ENCODE measurements around the gene UBR3. TPM values are rescaled to one million over a fixed set of nuclear protein-coding genes. Genes with fewer than 3 reads are reported as not detected.

The UBR3 gene
- total and polyA plus RNA-seq, 10 donors: 7.2 to 119 (median 54.3) TPM

GRCh38 chr2:170005702-170006101 is 178.4 kb downstream of the UBR3 start:
- H3K27me3 ChIP-seq (replicated peaks in 1 of 7): no peaks in the 10 kb centered on the region
- DNase-seq: no peak
- WGBS, 5 donors: 53 to 85% (median 66%) methylated on average over 1 of the region's 1 CpG
- H3K36me3 ChIP-seq: peaks cover 0 to 86% (median 35%) of the 10 kb centered on the region in 6 donors
- intact Hi-C loops (cut with DNase I; ENCODE audit: low total_unique reads): no loop called here
- H3K27ac ChIP-seq: no peak overlapping the region
- H3K9me3 ChIP-seq: no peaks in the 10 kb centered on the region
- TF ChIP-seq POLR2AphosphoS5 (IDR thresholded peaks at IDR 0.05): no peak
- TF ChIP-seq POLR2A (IDR thresholded peaks at IDR 0.05): no peak
- TF ChIP-seq CTCF (IDR thresholded peaks at IDR 0.05 in 8 of 11, conservative IDR thresholded peaks at IDR 0.05 in 3 of 11): no peak
- H3K4me3 ChIP-seq: no peak overlapping the region
- H3K4me1 ChIP-seq: no peaks in the 10 kb centered on the region

- Histone ChIP-seq H3K4me3 (no peak overlapping the region), H3K9me3 (no peaks in the 10 kb centered on the region), H3K36me3 (peaks cover 0 to 77% (median 35%) of the 10 kb centered on the region in 6 donors), H3K27me3 (replicated peaks in 1 of 7) (no peaks in the 10 kb centered on the region), H3K27ac (no peak overlapping the region), H3K4me1 (no peaks in the 10 kb centered on the region)
- no peak for TF ChIP-seq POLR2AphosphoS5 (IDR thresholded peaks at IDR 0.05)
- intact Hi-C loops (cut with DNase I; ENCODE audit: low total_unique reads): no loop called here
- WGBS, 5 donors: 77 to 88% (median 84%) methylated on average over 8 of the region's 8 CpGs
- DNase-seq: no peak
Observed at GRCh38 chr2:170006587-170007325, 179.5 kb downstream of the UBR3 start.

GRCh38 chr2:170009209-170009608 is 182.0 kb downstream of the UBR3 start:
- Histone ChIP-seq H3K9me3 (no peaks in the 10 kb centered on the region), H3K27me3 (replicated peaks in 1 of 7) (no peaks in the 10 kb centered on the region), H3K27ac (no peak overlapping the region), H3K4me3 (no peak overlapping the region), H3K36me3 (peaks cover 0 to 68% (median 18%) of the 10 kb centered on the region in 6 donors), H3K4me1 (peaks cover 0 to 3% (median 0%) of the 10 kb centered on the region in 6 donors)
- TF ChIP-seq CTCF (IDR thresholded peaks at IDR 0.05 in 8 of 11, conservative IDR thresholded peaks at IDR 0.05 in 3 of 11) (no peak), POLR2A (IDR thresholded peaks at IDR 0.05) (no peak), POLR2AphosphoS5 (IDR thresholded peaks at IDR 0.05) (no peak)
- 61 to 82% (median 72%) methylated on average over 3 of the region's 3 CpGs for WGBS, 5 donors
- intact Hi-C loops (cut with DNase I; ENCODE audit: low total_unique reads): no loop called here
- DNase-seq: no peak

- Histone ChIP-seq H3K27ac (no peak overlapping the region), H3K36me3 (peaks cover 0 to 47% (median 3%) of the 10 kb centered on the region in 6 donors), H3K4me3 (no peak overlapping the region), H3K27me3 (replicated peaks in 1 of 7) (no peaks in the 10 kb centered on the region), H3K9me3 (no peaks in the 10 kb centered on the region), H3K4me1 (peaks cover 0 to 4% (median 0%) of the 10 kb centered on the region in 6 donors)
- 93 to 99% (median 94%) methylated on average over 4 of the region's 4 CpGs for WGBS, 5 donors
- intact Hi-C loops (cut with DNase I; ENCODE audit: low total_unique reads): no loop called here
- TF ChIP-seq POLR2AphosphoS5 (IDR thresholded peaks at IDR 0.05): no peak
- TF ChIP-seq CTCF (IDR thresholded peaks at IDR 0.05 in 8 of 11, conservative IDR thresholded peaks at IDR 0.05 in 3 of 11): no peak
- TF ChIP-seq POLR2A (IDR thresholded peaks at IDR 0.05): no peak
- no peak for DNase-seq
Observed at GRCh38 chr2:170012773-170013172, 185.5 kb downstream of the UBR3 start.
